HG03097 (cell line): ENCODE measurements around the gene FANCM.
"Not testable (repeated sequence)": the region's sequence is repeated elsewhere in the genome, so short reads cannot be mapped to it uniquely, and the experiment has no call there.

Experiments used
- ATAC-seq: cut with Tn5 transposase; IDR thresholded peaks from one replicate; pipeline ENCODE4 v1.9.1; 2021; ENCODE audit not compliant: unreplicated experiment, low FRiP score

FANCM gene

GRCh38 chr14:45136399-45136798 is 669 bp downstream of the FANCM start:
- ATAC-seq: no peak

GRCh38 chr14:45140661-45141187 is 5.0 kb downstream of the FANCM start:
- no peak for ATAC-seq

GRCh38 chr14:45142083-45142482 is 6.4 kb downstream of the FANCM start:
- ATAC-seq: not testable (repeated sequence)

DNA sequence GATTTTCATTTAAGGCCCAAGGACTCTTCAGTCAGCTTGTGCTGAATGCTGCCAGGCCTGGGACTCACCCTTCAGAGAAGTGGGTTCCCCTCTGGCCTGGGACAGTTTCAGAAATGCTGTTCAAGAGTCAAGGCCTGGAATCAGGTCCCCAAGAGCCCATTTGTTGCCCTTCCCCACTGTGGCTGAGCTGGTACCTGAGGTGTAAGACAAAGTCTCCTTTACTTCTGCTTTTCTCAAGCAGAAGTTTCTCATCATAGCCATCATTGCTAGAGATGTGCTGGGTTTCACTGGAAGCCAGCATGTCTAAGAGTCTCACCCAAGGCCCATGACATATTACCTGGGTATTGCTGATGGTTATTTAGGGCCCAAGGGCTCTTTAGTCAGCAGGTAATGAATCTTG is 8.9 kb downstream of the FANCM start:
- ATAC-seq: no peak

- ATAC-seq: no peak
Observed at GRCh38 chr14:45145214-45145613, 9.5 kb downstream of the FANCM start.

DNA sequence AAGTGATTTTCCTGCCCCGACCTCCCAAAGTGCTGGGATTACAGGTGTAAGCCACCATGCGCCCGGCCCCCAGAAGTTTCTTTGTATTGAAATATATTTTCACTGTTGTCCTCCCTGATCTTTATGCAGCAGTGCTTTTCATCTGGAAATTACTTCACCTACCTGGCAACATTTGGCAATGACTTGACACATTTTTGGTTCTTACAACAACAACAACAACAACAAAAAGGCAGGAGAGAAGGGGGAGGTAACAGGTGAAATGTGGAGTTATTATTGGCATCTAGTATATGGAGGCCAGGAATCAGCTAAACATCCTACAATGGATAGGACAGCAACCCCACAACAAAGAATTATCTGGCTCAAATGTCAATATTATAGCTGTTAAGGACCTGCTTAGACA is 13.9 kb downstream of the FANCM start:
- no peak for ATAC-seq

DNA sequence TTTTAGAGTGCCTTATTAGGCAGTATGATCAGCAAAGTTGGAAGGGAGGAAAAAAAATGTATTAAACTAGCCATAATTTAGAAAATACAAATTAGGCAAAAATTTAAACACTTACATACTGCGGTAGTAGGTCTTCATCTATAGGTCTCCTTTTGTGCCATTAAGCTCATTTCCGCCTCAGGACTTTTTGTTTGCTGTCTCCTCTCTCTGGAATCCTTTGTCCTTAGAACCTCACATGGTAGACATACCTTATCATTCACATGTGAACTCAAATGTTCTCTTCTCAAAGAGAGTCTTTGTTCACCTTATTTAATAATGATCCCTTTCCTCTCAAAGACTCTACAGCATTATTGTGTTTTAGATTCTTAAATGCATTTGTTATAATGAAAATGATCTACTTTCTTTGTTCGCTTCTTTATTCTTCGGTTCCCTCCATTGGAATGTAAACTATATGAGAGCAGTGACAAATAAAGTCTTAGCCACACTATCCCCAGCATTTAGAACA is 14.7 kb downstream of the FANCM start:
- ATAC-seq: no peak

- ATAC-seq: no peak
Observed at GRCh38 chr14:45156067-45156466, 20.3 kb downstream of the FANCM start.

GRCh38 chr14:45169906-45170305 is 34.2 kb downstream of the FANCM start:
- ATAC-seq: no peak

DNA sequence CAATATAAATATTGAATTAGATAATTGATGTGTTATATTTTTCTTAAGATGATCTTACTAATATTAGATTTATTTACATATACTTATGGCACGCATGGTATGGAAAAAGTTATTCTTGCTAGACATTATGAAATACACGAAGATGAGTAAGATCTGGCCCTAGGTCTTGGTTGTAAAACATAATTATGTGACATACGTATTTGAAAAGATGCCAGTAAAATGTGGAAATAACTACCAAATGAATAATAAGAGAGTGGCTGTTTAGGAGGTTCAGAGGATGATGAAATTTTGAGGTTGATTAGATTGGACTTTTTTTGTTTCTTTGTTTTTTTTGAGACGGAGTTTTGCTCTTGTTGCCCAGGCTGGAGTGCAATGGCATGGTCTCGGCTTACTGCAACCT is 41.3 kb downstream of the FANCM start:
- no peak for ATAC-seq

DNA sequence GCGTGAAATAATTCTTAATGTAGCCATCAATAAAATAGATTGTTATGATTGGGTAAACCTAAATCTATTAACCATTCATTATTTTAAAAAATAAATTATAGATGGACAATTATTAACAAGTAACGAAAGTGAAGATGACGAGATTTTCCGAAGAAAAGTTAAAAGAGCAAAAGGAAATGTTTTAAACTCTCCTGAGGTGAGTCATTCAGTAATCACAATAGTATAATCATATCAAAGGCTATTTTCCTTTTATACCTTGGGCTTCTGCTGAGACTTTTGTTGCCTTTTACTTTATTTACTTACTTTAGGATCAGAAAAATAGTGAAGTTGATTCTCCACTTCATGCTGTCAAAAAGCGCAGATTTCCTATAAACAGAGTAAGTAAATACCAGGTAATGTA is 45.6 kb downstream of the FANCM start:
- ATAC-seq: no peak

DNA sequence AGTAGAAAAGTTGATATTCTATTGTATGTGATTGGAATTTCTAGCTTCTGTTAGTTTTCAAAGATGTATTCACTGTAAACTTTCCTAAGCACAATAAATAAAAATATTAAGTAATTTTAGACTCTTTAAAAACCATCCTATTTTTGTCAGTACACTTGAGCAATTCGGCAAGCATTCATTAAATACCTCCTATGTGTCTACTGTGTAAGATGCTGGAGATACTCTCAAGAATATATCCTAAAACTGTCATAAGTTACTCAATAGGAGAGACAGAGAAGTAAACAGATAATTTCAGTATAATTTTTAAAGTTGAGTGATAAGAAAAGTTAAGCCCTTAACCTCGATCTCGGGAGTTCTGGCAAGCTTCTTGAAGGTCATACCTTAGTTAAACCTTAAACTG is 46.1 kb downstream of the FANCM start:
- no peak for ATAC-seq

- no peak for ATAC-seq
Observed at GRCh38 chr14:45185100-45185814, 49.5 kb downstream of the FANCM start.

- no peak for ATAC-seq
Observed at GRCh38 chr14:45194964-45195363, 59.2 kb downstream of the FANCM start.

DNA sequence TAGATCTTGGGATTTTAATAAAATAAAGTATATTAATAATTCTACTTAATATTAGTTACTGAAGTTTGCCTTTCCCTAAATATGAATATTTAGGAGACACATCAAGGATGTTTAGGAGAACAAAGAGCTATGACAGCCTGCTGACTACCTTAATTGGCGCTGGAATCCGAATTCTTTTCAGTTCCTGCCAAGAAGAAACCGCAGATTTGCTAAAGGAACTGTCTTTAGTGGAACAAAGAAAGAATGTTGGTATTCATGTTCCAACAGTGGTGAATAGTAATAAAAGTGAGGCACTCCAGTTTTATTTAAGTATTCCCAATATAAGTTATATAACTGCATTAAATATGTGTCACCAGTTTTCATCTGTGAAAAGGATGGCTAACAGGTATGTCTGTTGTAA is 62.8 kb downstream of the FANCM start:
- ATAC-seq: no peak

GRCh38 chr14:45199230-45199629 is 63.5 kb downstream of the FANCM start:
- ATAC-seq: no peak

- peak; percentile 70 for ATAC-seq
Observed at GRCh38 chr14:45201905-45202304, 66.2 kb downstream of the FANCM start.

GRCh38 chr14:45204241-45204640 is 68.5 kb downstream of the FANCM start:
- ATAC-seq: no peak

GRCh38 chr14:45210159-45210558 is 74.4 kb downstream of the FANCM start:
- ATAC-seq: no peak

DNA sequence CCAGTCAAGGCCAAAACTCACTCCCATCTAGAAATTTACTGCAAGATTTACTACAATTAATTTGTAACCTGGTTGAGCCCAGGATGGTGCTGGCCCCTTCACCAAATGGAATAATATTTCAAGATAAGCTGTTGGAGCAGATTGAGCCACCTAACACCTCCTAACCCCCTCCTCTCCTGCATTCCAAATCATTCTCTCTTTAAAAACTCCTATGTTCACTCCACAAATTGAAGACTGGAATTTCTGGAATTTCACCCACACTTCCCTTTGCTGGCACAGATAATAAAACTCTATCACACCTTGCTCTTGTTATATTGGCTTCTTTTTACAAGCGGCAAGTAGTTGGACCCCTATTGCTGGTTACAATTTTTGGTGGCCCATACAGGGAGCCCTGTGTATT is 75.6 kb downstream of the FANCM start:
- ATAC-seq: no peak

DNA sequence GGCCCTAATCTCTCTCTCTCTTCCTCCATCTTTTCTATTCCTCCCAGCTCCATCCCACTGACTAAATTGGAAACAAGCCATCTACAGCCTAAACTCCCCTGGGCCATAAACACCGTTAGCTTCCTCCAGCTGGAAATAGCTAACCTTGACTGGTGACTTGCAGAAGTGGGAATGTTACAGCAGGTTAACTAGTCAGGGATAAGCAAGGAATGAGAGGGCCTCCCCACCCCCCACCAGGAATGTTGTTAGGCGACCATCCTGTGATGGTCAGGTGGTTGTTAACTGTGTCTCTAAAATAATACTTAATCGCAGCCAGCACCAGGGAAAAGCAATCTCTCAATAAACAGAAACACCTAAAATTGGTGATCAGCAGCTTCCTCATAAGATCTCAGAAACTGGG is 76.5 kb downstream of the FANCM start:
- no peak for ATAC-seq

- ATAC-seq: not testable (repeated sequence)
Observed at GRCh38 chr14:45213716-45214115, 78.0 kb downstream of the FANCM start.
